RWPE2 (cell line): ENCODE data around the gene PIK3R2.

Source experiments
- ATAC-seq: fragments of 200-7000 bp; cut with Tn5 transposase; 3 replicates; pipeline ENCODE4 v1.9.1; 2021; ENCODE audit warnings: low read depth
- DNase-seq: peaks from one replicate; pipeline ENCODE4 v3.0.0-alpha.2; 2020; ENCODE audit warnings: low spot score
- H3K27ac ChIP-seq: fragments of 450-650 bp; 2 replicates; pipeline ENCODE4 v1.5.1; 2017; ENCODE audit warnings: mild to moderate bottlenecking; ENCODE audit not compliant: poor library complexity, severe bottlenecking
- H3K27me3 ChIP-seq: fragments of 250-450 bp; sonication (Bioruptor Pico); 2 replicates; pipeline ENCODE4 v1.5.1; 2021; ENCODE audit warnings: mild to moderate bottlenecking, moderate library complexity; ENCODE audit not compliant: insufficient read depth, poor library complexity, severe bottlenecking
- H3K36me3 ChIP-seq: fragments of 250-450 bp; sonication (Bioruptor Pico); 2 replicates; pipeline ENCODE4 v1.5.1; 2020; ENCODE audit warnings: low read depth, mild to moderate bottlenecking, moderate library complexity
- H3K4me1 ChIP-seq: fragments of 250-450 bp; sonication (Bioruptor Pico); 2 replicates; pipeline ENCODE4 v1.5.1; 2021; ENCODE audit warnings: mild to moderate bottlenecking, moderate library complexity; ENCODE audit not compliant: insufficient read depth, poor library complexity, severe bottlenecking
- H3K4me3 ChIP-seq: fragments of 250-450 bp; sonication (Bioruptor Pico); 2 replicates; pipeline ENCODE4 v1.5.1; 2021; ENCODE audit warnings: mild to moderate bottlenecking, moderate library complexity; ENCODE audit not compliant: severe bottlenecking
- H3K9me3 ChIP-seq: fragments of 250-450 bp; sonication (Bioruptor Pico); 2 replicates; pipeline ENCODE4 v1.5.1; 2021; ENCODE audit warnings: mild to moderate bottlenecking, moderate library complexity; ENCODE audit not compliant: severe bottlenecking
- TF ChIP-seq, protein P1 (sequence below): fragments of 450-650 bp; IDR thresholded peaks from one replicate; pipeline ENCODE4 v1.5.1; 2017; ENCODE audit warnings: mild to moderate bottlenecking, moderate library complexity; ENCODE audit not compliant: poor library complexity, severe bottlenecking

Gene PIK3R2

DNA sequence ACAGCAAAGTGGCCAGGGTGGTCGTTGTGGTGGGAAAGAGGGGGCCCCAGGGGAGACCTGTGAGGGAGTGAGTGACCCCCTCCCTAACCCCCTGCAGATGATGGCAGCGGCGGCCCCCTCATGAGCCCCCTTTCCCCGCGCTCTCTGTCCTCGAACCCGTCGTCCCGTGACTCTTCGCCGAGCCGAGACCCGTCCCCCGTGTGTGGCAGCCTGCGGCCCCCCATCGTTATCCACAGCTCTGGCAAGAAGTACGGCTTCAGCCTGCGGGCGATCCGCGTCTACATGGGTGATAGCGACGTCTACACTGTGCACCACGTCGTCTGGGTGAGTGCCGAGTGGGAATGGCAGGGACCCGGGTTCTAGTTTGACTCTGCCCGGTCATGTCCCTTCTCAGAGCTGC, 8.1 kb upstream of the PIK3R2 start:
- no peaks in the 10 kb centered on the region for H3K9me3 ChIP-seq
- DNase-seq, result no peak
- ATAC-seq, result no peak
- peaks cover 38% of the 10 kb centered on the region for H3K36me3 ChIP-seq
- no peak overlapping the region for H3K4me3 ChIP-seq
- H3K4me1 ChIP-seq, result no peaks in the 10 kb centered on the region
- H3K27me3 ChIP-seq, result no peaks in the 10 kb centered on the region
- no peak overlapping the region for H3K27ac ChIP-seq
- TF ChIP-seq, protein P1, sequence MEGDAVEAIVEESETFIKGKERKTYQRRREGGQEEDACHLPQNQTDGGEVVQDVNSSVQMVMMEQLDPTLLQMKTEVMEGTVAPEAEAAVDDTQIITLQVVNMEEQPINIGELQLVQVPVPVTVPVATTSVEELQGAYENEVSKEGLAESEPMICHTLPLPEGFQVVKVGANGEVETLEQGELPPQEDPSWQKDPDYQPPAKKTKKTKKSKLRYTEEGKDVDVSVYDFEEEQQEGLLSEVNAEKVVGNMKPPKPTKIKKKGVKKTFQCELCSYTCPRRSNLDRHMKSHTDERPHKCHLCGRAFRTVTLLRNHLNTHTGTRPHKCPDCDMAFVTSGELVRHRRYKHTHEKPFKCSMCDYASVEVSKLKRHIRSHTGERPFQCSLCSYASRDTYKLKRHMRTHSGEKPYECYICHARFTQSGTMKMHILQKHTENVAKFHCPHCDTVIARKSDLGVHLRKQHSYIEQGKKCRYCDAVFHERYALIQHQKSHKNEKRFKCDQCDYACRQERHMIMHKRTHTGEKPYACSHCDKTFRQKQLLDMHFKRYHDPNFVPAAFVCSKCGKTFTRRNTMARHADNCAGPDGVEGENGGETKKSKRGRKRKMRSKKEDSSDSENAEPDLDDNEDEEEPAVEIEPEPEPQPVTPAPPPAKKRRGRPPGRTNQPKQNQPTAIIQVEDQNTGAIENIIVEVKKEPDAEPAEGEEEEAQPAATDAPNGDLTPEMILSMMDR, result no peak

DNA sequence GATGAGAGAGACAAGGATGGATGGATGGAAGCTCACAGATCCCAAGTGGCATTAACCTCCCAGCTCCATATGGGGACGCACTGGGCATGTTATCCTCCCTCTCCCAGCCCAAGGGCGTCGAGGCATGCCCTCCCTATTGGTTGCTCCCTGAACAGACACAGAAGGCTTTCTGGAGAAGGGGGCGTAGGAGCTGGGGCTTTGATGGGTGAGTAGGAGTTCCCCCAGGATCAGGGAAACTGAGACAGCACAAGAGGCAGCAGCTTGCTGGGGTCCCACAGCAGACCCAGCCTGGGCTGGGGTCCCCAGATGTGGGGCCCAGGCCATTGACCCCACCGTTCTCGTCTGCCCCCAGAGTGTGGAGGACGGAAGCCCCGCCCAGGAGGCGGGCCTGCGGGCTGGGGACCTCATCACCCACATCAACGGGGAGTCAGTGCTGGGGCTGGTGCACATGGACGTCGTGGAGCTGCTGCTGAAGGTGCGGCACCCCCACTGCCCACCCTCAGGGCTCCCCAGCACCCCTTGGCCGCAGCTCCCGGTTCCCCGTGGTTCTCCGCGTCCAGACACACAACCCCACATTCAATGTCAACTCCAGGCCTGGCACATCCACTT, 7.5 kb upstream of the PIK3R2 start:
- DNase-seq (no peak), ATAC-seq (no peak)
- H3K36me3 ChIP-seq, result peaks cover 35% of the 10 kb centered on the region
- no peaks in the 10 kb centered on the region for H3K27me3 ChIP-seq
- H3K9me3 ChIP-seq, result no peaks in the 10 kb centered on the region
- no peak overlapping the region for H3K27ac ChIP-seq
- no peak overlapping the region for H3K4me3 ChIP-seq
- TF ChIP-seq, protein P1, result no peak
- H3K4me1 ChIP-seq, result no peaks in the 10 kb centered on the region

DNA sequence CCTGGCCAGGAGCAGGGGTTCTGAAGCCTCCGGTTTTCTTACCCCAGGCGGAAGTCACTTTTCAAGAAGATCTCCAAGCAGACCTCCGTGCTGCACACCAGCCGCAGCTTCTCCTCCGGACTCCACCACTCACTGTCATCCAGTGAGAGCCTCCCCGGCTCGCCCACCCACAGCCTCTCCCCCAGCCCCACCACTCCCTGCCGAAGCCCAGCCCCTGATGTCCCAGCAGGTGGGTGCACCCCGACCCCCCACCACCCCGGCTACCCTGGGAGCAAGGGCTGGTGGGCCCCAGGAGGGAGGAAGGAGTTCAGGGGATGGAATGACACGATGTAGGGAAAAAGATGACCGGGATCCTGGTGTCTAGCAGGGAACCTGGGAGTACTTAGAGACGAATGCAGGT, 5.6 kb upstream of the PIK3R2 start:
- Histone ChIP-seq H3K36me3 (peaks cover 24% of the 10 kb centered on the region), H3K9me3 (no peaks in the 10 kb centered on the region), H3K27me3 (no peaks in the 10 kb centered on the region), H3K27ac (no peak overlapping the region), H3K4me1 (no peaks in the 10 kb centered on the region), H3K4me3 (no peak overlapping the region)
- DNase-seq (no peak), ATAC-seq (no peak)
- TF ChIP-seq, protein P1, result no peak

DNA sequence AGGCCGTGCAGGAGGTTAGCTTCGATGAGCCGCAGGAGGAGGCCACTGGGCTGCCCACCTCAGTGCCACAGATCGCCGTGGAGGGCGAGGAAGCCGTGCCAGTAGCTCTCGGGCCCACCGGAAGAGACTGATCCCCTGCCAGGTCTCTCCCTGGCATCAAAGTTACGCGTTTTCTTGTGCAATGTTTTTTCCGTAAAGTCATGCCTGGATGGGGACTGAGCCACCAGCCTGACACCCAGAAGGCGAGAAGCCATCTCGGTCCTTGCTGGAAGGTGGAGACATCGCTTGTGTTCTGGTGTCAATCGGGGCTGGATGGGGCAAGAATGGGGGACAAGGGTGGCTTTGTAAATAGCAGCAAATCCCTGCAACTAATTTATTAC, 3.4 kb upstream of the PIK3R2 start:
- TF ChIP-seq, protein P1, result no peak
- Histone ChIP-seq H3K9me3 (no peaks in the 10 kb centered on the region), H3K27ac (no peak overlapping the region), H3K36me3 (peaks cover 12% of the 10 kb centered on the region), H3K27me3 (no peaks in the 10 kb centered on the region), H3K4me1 (peaks cover 2% of the 10 kb centered on the region), H3K4me3 (no peak overlapping the region)
- no peak for ATAC-seq
- no peak for DNase-seq

DNA sequence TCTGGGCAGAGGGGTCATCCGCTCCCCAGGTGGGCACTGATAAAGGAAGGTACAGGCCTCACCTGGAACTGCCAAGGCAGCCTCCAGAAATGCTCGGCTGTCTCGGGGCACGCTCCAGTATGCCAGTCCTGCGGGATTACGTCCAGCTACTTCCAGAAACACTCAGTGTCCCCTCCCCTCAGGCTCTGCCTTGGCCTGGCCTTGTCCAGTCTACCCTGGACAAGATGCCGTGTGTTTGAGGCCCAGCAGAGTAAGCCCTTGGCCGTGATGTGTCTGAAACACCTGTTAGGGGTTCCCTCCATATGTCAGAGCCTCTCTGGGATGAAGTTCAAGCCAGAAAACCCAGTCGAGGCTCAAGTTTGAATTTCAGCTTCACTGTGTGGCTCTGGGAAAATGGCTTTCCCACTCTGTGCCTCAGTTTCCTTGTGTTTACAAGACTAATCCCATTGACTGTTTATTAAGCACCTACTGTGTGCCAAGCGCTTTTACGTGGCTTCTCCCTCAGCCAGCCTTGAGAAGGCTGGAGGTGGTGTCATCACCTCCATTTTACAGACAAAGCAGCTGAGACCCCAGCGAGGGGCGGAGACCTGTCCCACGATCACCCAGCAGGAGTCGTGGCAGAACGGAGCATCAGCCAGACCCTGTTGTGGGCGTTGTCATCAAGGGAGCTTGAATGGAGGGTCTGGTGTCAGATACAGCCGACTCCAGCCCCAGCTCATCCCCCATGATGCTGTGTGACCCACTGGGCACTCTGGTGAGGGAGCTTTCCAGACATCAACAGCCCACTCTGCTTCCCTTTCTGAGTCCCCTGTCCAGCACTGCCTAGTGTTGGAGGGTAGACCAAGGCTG, 2.0 kb upstream of the PIK3R2 start:
- TF ChIP-seq, protein P1, result no peak
- no peaks in the 10 kb centered on the region for H3K9me3 ChIP-seq
- H3K4me1 ChIP-seq, result peaks cover 2% of the 10 kb centered on the region
- H3K36me3 ChIP-seq, result peaks cover 1% of the 10 kb centered on the region; the same call in 1 of the 2 replicates
- H3K27me3 ChIP-seq, result no peaks in the 10 kb centered on the region
- no peak overlapping the region for H3K4me3 ChIP-seq
- ATAC-seq, result no peak
- no peak for DNase-seq
- H3K27ac ChIP-seq, result no peak overlapping the region
